ENCODE data around the gene FN3KRP. TPM values are rescaled to one million over a fixed set of nuclear protein-coding genes. Genes with fewer than 3 reads are reported as not detected.

Gene FN3KRP
- total RNA-seq, 4 donors from 2014 or later, result 9.3 to 122 (median 16.2) TPM

DNA sequence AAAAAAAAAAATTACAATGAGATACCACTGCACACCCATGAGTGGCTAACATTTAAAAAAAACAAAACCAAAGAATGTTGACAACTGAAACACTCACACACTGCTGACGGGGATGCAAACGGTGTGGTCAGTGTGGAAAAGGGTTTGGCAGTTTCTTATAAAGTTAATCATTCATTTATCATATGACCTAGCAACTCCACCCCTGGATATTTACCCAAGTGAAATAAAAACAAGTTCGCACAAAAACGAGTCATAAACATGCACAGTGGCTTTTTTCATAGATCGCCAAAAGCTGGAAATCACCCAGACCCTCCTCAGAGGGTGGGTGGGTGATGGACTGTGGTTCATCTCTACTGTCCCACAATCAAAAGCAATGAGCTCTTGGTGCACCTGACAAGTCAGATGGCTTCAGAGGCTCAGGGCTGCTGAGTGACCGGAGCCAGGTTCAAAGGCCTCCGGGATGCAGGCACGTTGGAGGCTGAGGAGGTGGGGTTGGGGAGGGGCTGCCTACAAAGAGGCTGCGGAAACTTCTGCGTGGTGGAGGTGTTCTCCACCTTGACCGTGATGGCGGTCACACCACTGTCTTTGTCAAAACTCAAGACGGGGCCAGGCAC is 32.2 kb upstream of the FN3KRP start:
- no peaks in the 10 kb centered on the region for H3K9me3 ChIP-seq
- no peak overlapping the region for H3K27ac ChIP-seq
- intact Hi-C loops (cut with DNase I), result no loop called here
- no peaks in the 10 kb centered on the region for H3K36me3 ChIP-seq
- no peaks in the 10 kb centered on the region for H3K4me1 ChIP-seq
- no peak for TF ChIP-seq POLR2A (IDR thresholded peaks at IDR 0.05)
- TF ChIP-seq, protein P1, sequence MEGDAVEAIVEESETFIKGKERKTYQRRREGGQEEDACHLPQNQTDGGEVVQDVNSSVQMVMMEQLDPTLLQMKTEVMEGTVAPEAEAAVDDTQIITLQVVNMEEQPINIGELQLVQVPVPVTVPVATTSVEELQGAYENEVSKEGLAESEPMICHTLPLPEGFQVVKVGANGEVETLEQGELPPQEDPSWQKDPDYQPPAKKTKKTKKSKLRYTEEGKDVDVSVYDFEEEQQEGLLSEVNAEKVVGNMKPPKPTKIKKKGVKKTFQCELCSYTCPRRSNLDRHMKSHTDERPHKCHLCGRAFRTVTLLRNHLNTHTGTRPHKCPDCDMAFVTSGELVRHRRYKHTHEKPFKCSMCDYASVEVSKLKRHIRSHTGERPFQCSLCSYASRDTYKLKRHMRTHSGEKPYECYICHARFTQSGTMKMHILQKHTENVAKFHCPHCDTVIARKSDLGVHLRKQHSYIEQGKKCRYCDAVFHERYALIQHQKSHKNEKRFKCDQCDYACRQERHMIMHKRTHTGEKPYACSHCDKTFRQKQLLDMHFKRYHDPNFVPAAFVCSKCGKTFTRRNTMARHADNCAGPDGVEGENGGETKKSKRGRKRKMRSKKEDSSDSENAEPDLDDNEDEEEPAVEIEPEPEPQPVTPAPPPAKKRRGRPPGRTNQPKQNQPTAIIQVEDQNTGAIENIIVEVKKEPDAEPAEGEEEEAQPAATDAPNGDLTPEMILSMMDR (IDR thresholded peaks at IDR 0.05), result no peak
- H3K27me3 ChIP-seq, result no peaks in the 10 kb centered on the region
- no peak overlapping the region for H3K4me3 ChIP-seq (replicated peaks in 1 of 3)
- DNase-seq, result no peak
- WGBS, 2 donors, result 85 to 87% methylated on average over 13 of the region's 13 CpGs

DNA sequence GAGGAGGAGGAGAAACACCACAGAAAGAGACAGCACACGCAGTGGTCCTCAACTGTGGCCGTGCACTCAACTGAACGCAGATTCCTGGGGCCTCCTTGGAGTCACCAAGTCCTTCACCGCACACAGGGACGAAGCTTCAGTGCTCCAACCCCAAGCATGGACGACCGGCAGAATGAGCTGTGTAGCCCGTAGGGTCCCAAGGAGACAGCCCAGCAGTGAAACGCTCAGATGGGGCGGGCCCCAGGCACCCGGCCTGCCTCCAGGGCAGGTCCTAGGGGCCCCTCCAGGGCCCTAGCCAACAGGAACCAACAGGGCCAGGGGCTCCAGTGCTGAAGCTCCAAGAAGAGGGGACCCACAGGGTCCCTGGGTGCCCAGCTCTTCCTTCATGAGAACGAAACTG is 31.2 kb upstream of the FN3KRP start:
- Histone ChIP-seq H3K9me3 (no peaks in the 10 kb centered on the region), H3K4me3 (replicated peaks in 1 of 3) (no peak overlapping the region), H3K4me1 (no peaks in the 10 kb centered on the region), H3K36me3 (no peaks in the 10 kb centered on the region), H3K27ac (no peak overlapping the region), H3K27me3 (no peaks in the 10 kb centered on the region)
- TF ChIP-seq POLR2A (IDR thresholded peaks at IDR 0.05), result no peak
- TF ChIP-seq, protein P1 (IDR thresholded peaks at IDR 0.05), result no peak
- intact Hi-C loops (cut with DNase I), result no loop called here
- DNase-seq, result no peak
- 90 to 96% methylated on average over 6 to 12 of the region's 12 CpGs for WGBS, 2 donors

DNA sequence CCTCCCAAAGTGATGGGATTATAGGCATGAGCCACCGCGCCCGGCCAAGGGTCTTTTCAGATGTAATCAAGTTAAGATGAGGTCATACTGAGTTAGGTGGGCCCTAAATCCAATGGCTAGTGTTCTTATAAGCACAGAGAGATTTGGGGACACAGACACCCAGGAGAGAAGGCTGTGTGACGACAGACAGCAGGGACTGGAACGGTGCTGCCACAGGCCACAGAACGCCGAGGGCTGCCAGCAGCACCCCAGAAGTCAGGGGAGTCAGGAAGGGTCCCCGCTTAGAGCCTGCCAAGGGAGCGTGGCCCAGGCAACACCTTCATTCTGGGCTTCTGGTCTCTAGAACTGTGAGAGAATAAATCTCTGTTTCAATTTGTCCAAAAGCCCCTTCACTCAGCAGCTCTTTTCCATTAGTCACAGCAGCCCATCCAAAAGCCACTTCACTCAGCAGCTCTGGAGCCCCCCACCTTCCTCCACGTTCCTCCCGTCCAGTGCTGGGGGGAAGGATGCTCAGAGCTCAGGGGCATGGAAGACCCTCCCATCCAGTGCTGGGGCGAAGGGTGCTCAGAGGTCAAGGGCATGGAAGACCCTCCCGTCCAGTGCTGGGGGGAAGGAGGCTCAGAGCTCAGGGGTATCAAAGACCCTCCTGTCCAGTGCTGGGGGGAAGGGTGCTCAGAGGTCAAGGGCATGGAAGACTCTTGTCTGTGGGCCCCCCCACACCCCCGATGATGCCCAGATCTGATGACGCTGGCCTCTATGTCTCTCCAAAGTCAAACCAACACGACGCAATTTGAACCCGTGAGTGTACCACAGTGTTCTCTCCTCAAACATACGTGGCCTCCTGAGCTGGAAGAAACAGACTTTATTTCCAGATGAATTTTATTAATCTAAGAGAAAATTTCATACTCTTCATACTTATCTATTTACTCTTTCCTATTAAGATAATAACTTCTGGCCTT is 29.9 kb upstream of the FN3KRP start:
- no peak for DNase-seq
- Histone ChIP-seq H3K9me3 (no peaks in the 10 kb centered on the region), H3K4me1 (no peaks in the 10 kb centered on the region), H3K36me3 (no peaks in the 10 kb centered on the region), H3K4me3 (replicated peaks in 1 of 3) (no peak overlapping the region), H3K27me3 (no peaks in the 10 kb centered on the region), H3K27ac (no peak overlapping the region)
- 92 to 97% methylated on average over 13 to 19 of the region's 19 CpGs for WGBS, 2 donors
- intact Hi-C loops (cut with DNase I), result no loop called here
- TF ChIP-seq, protein P1 (IDR thresholded peaks at IDR 0.05), result no peak
- no peak for TF ChIP-seq POLR2A (IDR thresholded peaks at IDR 0.05)

DNA sequence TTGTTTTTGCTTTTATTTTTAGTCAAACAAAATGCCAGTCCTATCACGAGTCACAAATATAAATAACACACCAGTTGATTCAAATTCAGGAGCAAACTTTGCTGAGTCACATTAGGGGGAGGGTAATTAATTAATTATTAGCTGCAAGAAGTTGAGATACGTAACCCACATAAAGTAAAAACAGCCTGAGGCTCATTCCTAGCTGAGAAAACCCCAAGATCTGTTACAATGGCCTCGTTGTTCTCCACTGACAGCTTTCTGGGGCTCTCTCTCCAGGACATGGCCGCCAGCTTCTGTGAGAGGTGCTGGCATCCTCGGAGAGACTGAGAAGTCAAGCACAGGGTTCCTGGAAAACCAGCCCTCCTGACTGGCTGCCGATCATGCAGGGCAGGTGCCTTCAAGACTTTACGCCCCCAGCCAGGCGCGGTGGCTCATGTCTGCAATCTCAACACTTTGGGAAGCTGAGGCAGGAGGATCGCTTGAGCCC is 29.1 kb upstream of the FN3KRP start:
- peak in 1 of 2 donors; percentile 60 for DNase-seq
- no peaks in the 10 kb centered on the region for H3K36me3 ChIP-seq
- intact Hi-C loops (cut with DNase I), result no loop called here
- 69 to 80% methylated on average over 10 of the region's 10 CpGs for WGBS, 2 donors
- no peak overlapping the region for H3K4me3 ChIP-seq (replicated peaks in 1 of 3)
- H3K4me1 ChIP-seq, result no peaks in the 10 kb centered on the region
- no peaks in the 10 kb centered on the region for H3K27me3 ChIP-seq
- H3K9me3 ChIP-seq, result no peaks in the 10 kb centered on the region
- no peak overlapping the region for H3K27ac ChIP-seq
- TF ChIP-seq, protein P1 (IDR thresholded peaks at IDR 0.05), result no peak
- TF ChIP-seq POLR2A (IDR thresholded peaks at IDR 0.05), result no peak

DNA sequence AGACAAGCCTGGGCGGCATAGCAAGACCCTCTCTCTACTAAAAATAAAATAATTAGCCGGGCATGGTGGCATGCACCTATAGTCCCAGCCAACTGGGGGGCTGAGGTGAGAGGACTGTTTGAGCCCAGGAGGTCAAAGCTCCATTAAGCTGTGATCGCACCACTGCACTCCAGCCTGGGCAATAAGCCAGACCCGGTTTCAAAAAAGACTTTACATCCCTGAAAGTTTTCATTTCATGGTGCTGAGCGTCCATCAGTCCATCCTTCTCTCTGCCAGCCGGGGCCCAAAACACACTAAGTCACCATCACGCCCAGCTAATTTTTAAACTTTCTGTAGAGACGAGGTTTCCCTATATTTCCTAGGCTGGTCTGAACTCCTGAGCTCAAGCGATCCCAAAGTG is 28.6 kb upstream of the FN3KRP start:
- Histone ChIP-seq H3K27ac (no peak overlapping the region), H3K27me3 (no peaks in the 10 kb centered on the region), H3K4me1 (no peaks in the 10 kb centered on the region), H3K4me3 (replicated peaks in 1 of 3) (no peak overlapping the region), H3K36me3 (no peaks in the 10 kb centered on the region), H3K9me3 (no peaks in the 10 kb centered on the region)
- 82 to 95% methylated on average over 8 to 9 of the region's 9 CpGs for WGBS, 2 donors
- peak in 1 of 2 donors; percentile 70 for DNase-seq
- TF ChIP-seq, protein P1 (IDR thresholded peaks at IDR 0.05), result no peak
- no peak for TF ChIP-seq POLR2A (IDR thresholded peaks at IDR 0.05)
- intact Hi-C loops (cut with DNase I), result no loop called here

All from thyroid gland (tissue), 4 donors.